ENCODE results near the gene TPD52L1.

DNA sequence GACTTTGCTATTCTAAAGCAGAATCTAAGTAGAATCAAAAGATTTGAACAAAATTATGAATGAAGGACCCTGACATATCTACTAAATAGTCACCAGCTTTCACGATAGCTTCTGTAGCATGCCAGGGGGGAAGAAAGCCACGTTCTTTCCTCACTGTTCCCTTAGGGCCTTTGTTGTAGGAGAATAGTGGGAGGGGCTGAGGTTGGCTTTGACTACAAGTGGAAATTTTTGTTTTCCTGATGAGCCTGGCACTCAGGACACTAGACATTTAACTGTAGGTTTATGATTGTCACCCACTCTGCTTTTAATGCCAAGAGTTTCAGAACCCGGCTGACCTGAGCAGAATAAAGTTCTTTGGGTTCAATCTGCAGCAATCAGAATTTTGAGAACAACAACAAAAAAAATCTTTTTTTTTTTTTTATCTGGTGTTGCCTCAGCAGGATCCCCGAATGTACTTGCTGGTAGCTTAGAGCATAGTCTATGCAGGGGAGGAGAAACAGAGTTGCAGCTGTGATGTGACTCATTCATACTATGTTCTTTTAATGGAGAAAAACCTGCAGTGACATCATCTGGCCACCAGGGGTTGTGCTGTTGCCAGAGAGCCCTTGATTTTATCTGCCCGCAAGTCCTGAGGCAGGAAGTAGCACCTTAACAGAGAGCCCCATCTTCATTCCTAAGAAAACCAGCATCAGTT is 38.5 kb downstream of the TPD52L1 start:
- TF ChIP-seq, protein P1, sequence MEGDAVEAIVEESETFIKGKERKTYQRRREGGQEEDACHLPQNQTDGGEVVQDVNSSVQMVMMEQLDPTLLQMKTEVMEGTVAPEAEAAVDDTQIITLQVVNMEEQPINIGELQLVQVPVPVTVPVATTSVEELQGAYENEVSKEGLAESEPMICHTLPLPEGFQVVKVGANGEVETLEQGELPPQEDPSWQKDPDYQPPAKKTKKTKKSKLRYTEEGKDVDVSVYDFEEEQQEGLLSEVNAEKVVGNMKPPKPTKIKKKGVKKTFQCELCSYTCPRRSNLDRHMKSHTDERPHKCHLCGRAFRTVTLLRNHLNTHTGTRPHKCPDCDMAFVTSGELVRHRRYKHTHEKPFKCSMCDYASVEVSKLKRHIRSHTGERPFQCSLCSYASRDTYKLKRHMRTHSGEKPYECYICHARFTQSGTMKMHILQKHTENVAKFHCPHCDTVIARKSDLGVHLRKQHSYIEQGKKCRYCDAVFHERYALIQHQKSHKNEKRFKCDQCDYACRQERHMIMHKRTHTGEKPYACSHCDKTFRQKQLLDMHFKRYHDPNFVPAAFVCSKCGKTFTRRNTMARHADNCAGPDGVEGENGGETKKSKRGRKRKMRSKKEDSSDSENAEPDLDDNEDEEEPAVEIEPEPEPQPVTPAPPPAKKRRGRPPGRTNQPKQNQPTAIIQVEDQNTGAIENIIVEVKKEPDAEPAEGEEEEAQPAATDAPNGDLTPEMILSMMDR (IDR thresholded peaks at IDR 0.05): no peak
- no peak for TF ChIP-seq POLR2A (IDR thresholded peaks at IDR 0.05)
